Mesendoderm (in vitro differentiated cells): ENCODE measurements around the gene RBKS.
"Not testable (repeated sequence)": the region's sequence is repeated elsewhere in the genome, so short reads cannot be mapped to it uniquely, and the experiment has no call there.

ENCODE experiments used
- DNase-seq: peaks from one replicate; pipeline ENCODE4 v3.0.0; 2013
- H2AK5ac ChIP-seq: 2 replicates; pipeline ENCODE4 v1.6.1; 2013; ENCODE audit warnings: low read length, inconsistent platforms
- H2BK120ac ChIP-seq: 2 replicates; pipeline ENCODE4 v1.6.1; 2013; ENCODE audit warnings: low read depth, mild to moderate bottlenecking, low read length, moderate library complexity, mixed read lengths
- H2BK15ac ChIP-seq: replicated peaks from 2 replicates; pipeline ENCODE4 v1.6.1; 2013; ENCODE audit warnings: low read depth, mild to moderate bottlenecking, moderate library complexity
- H2BK5ac ChIP-seq: 2 replicates; pipeline ENCODE4 v1.6.1; 2013; ENCODE audit warnings: low read length, inconsistent platforms
- H3K18ac ChIP-seq: 2 replicates; pipeline ENCODE4 v1.6.1; 2013; ENCODE audit warnings: mild to moderate bottlenecking, low read length, mixed read lengths
- H3K23ac ChIP-seq: one replicate; pipeline ENCODE4 v1.6.1; 2013; ENCODE audit warnings: low read length
- H3K27ac ChIP-seq: 2 replicates; pipeline ENCODE4 v1.5.1; 2013; ENCODE audit warnings: low read depth, mild to moderate bottlenecking, inconsistent platforms, low read length, moderate library complexity
- H3K27me3 ChIP-seq: 2 replicates; pipeline ENCODE4 v1.6.1; 2013; ENCODE audit warnings: low read length, control low read depth, mild to moderate bottlenecking, inconsistent platforms; ENCODE audit not compliant: insufficient read depth, poor library complexity
- H3K36me3 ChIP-seq: 2 replicates; pipeline ENCODE4 v1.6.1; 2013; ENCODE audit warnings: low read length, inconsistent platforms; ENCODE audit not compliant: control insufficient read depth, insufficient read depth
- H3K4ac ChIP-seq: one replicate; pipeline ENCODE4 v1.6.1; 2013; ENCODE audit warnings: low read depth, mild to moderate bottlenecking, low read length, moderate library complexity
- H3K4me1 ChIP-seq: 2 replicates; pipeline ENCODE4 v1.6.1; 2013; ENCODE audit warnings: low read depth, low read length, inconsistent platforms; ENCODE audit not compliant: control insufficient read depth
- H3K4me2 ChIP-seq: 2 replicates; pipeline ENCODE4 v1.6.1; 2013; ENCODE audit warnings: low read length
- H3K4me3 ChIP-seq: 2 replicates; pipeline ENCODE4 v1.5.1; 2013; ENCODE audit warnings: mild to moderate bottlenecking, low read length
- H3K56ac ChIP-seq: one replicate; pipeline ENCODE4 v1.6.1; 2013; ENCODE audit warnings: low read length
- H3K79me1 ChIP-seq: 2 replicates; pipeline ENCODE4 v1.6.1; 2013; ENCODE audit warnings: low read length, inconsistent platforms
- H3K79me2 ChIP-seq: 2 replicates; pipeline ENCODE4 v1.6.1; 2013; ENCODE audit warnings: mild to moderate bottlenecking, low read length; ENCODE audit not compliant: control insufficient read depth, insufficient read depth
- H3K9ac ChIP-seq: 2 replicates; pipeline ENCODE4 v1.6.1; 2013; ENCODE audit warnings: low read length, inconsistent platforms
- H4K5ac ChIP-seq: one replicate; pipeline ENCODE4 v1.6.1; 2013; ENCODE audit warnings: low read length
- H4K8ac ChIP-seq: one replicate; pipeline ENCODE4 v1.6.1; 2013; ENCODE audit warnings: low read depth, mild to moderate bottlenecking, control low read depth, low read length, moderate library complexity
- WGBS: extraction: QIAGEN DNeasy Blood & Tissue Kit; methylation state at CpG from one replicate; pipeline ENCODE4 v1.1.7; 2013; ENCODE audit warnings: low lambda C conversion rate, missing lambda C conversion rate; ENCODE audit not compliant: insufficient coverage; ENCODE audit errors: extremely low coverage; 5-methylcytosine and 5-hydroxymethylcytosine counted together

RBKS gene

DNA sequence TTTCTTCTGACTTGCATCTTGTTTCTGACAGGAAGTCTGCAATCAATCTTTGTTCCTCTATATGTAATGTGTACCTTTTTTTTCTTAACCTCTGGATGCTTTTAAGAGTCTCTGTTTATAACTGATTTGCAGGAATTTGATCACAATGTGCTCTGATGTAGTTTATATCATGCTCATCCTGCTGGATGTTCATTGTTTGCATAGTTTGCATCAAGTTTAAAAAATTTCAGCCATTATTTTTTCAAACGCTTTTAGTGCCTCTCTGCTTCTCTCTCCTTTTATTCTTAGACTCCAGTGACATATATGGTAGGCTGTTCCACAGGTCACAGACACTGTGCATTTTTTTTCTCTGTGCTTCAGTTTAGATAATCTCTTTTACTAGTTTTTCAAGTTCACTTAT, 23.9 kb downstream of the RBKS start:
- Histone ChIP-seq H3K23ac (no peak overlapping the region), H3K79me1 (no peaks in the 10 kb centered on the region), H3K79me2 (no peaks in the 10 kb centered on the region), H3K27me3 (no peaks in the 10 kb centered on the region), H3K36me3 (no peaks in the 10 kb centered on the region), H3K56ac (no peak overlapping the region), H2BK120ac (no peak overlapping the region), H4K5ac (no peak overlapping the region), H3K27ac (no peak overlapping the region), H4K8ac (no peak overlapping the region), H2BK5ac (no peak overlapping the region), H3K4me1 (no peaks in the 10 kb centered on the region), H3K18ac (no peak overlapping the region), H2BK15ac (no peak overlapping the region), H3K9ac (no peak overlapping the region), H3K4ac (no peak overlapping the region), H3K4me3 (no peak overlapping the region), H3K4me2 (no peak overlapping the region), H2AK5ac (no peak overlapping the region)
- DNase-seq, result no peak
- WGBS, result no CpG with 5 or more reads among the region's 1 CpG

DNA sequence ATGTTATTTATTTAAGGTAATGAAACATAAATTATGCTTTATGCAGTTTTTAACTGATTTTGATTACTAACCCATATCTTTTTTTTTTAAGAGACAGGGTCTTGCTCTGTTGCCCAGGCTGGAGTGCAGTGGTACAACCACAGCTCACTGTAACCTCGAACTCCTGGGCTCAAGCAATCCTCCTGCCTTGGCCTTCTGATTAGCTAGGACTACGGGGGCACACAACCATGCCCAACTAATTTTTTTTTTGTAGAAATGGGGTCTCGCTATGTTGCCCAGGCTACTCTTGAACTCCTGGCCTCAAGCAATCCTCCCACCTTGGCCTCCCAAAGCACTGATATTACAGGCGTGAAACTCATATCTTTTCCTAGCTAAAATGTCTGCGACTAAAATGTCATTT, 26.2 kb downstream of the RBKS start:
- H2BK15ac ChIP-seq, H3K4me1 ChIP-seq, H3K23ac ChIP-seq, DNase-seq, H3K79me2 ChIP-seq, H2AK5ac ChIP-seq, H3K79me1 ChIP-seq, H3K56ac ChIP-seq, H3K4me3 ChIP-seq, H3K9ac ChIP-seq, H3K18ac ChIP-seq, H3K36me3 ChIP-seq, H2BK5ac ChIP-seq, H2BK120ac ChIP-seq, H4K5ac ChIP-seq, H4K8ac ChIP-seq, H3K27me3 ChIP-seq, H3K4ac ChIP-seq, H3K27ac ChIP-seq, H3K4me2 ChIP-seq: not testable (repeated sequence)
- WGBS, result no CpG with 5 or more reads among the region's 5 CpGs

DNA sequence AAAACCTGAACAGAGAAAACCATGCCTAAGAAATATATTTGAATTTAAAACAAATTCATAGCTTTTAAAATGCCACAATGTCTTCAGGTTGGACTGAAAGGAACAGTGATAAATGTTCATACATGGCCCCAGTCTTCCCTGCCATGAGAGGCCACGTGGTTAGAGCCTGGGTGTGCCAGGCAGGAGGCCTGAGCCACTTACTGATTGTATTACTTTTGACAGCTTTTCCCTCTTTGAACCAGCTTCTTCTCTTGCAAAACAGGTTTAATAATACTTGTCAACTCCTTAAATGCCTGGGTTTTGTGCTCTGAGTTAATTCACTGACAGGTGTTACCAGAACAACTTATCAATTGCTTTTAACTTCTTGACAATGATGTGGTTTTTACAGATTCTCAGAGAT, 27.0 kb downstream of the RBKS start:
- Histone ChIP-seq H3K18ac (no peak overlapping the region), H3K56ac (no peak overlapping the region), H3K4ac (no peak overlapping the region), H3K4me1 (no peaks in the 10 kb centered on the region), H2BK120ac (no peak overlapping the region), H4K8ac (no peak overlapping the region), H4K5ac (no peak overlapping the region), H3K27ac (no peak overlapping the region), H3K36me3 (no peaks in the 10 kb centered on the region), H2AK5ac (no peak overlapping the region), H3K27me3 (no peaks in the 10 kb centered on the region), H3K4me2 (no peak overlapping the region), H3K23ac (no peak overlapping the region), H3K4me3 (no peak overlapping the region), H2BK5ac (no peak overlapping the region), H3K79me2 (no peaks in the 10 kb centered on the region), H2BK15ac (no peak overlapping the region), H3K79me1 (no peaks in the 10 kb centered on the region), H3K9ac (no peak overlapping the region)
- no peak for DNase-seq
- no CpG with 5 or more reads among the region's 1 CpG for WGBS

DNA sequence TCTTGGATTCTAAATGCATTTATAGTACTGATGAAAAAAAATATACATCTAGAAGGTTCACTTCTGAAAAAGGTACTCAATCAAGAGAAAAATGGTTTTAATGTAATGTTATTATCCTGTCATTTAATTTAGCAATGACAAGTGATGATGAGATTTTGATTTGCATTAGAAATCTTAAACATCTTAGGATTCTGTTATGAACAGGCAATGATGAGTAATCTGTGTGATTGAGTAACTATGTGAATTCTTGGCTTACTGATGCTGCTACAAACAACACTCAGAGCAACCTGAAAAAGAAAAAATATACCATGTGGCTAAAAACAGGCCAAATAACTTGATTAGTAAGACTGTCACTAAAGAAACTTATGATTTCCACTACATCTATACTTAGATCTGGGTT, 30.1 kb downstream of the RBKS start:
- Histone ChIP-seq H3K27me3 (no peaks in the 10 kb centered on the region), H3K79me2 (no peaks in the 10 kb centered on the region), H4K5ac (no peak overlapping the region), H2BK120ac (no peak overlapping the region), H3K4ac (no peak overlapping the region), H3K9ac (no peak overlapping the region), H3K23ac (no peak overlapping the region), H3K4me3 (no peak overlapping the region), H2BK5ac (no peak overlapping the region), H2BK15ac (no peak overlapping the region), H3K4me1 (no peaks in the 10 kb centered on the region), H3K4me2 (no peak overlapping the region), H3K36me3 (no peaks in the 10 kb centered on the region), H3K56ac (no peak overlapping the region), H3K27ac (no peak overlapping the region), H2AK5ac (no peak overlapping the region), H4K8ac (no peak overlapping the region), H3K79me1 (no peaks in the 10 kb centered on the region), H3K18ac (no peak overlapping the region)
- DNase-seq, result no peak

DNA sequence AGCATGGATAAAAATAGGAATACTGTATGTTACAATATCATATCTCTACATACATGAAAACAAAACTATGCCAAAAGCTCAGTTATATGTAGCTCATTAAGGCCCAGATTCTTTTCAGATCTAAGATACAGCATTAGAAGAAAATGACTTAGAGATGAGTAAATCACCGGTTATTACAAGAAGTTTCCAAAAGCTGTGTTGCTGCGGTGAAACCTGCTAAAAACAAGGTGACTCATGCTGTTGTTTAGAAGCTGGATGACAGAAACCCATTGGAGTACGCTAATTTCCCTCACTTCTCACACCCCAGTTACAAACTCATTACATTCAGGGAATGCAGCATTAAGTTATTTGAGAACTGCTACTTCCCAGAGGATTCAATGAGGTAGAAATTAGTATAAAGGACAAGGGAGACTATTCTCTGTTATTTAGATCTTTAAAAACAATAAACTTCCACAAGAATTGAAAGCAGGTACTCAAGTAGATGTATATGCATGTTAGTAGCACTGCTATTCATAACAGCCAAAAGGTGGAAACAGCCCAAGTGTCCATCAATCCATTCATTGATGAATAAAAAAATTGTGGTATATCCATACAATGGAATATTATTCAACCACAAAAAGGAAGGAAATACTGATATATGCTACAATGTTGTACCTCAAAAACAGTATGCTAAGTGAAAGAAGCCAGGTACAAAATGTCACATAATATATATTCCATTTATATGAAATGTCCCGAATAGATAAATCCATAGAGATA, 32.6 kb downstream of the RBKS start:
- no peak overlapping the region for H4K5ac ChIP-seq
- H2BK120ac ChIP-seq, result no peak overlapping the region
- H3K4me1 ChIP-seq, result no peaks in the 10 kb centered on the region
- no peak overlapping the region for H2AK5ac ChIP-seq
- H3K27ac ChIP-seq, result no peak overlapping the region
- no peak overlapping the region for H3K4ac ChIP-seq
- no peak overlapping the region for H3K4me3 ChIP-seq
- WGBS, result no CpG with 5 or more reads among the region's 4 CpGs
- no peak overlapping the region for H2BK15ac ChIP-seq
- H3K27me3 ChIP-seq, result no peaks in the 10 kb centered on the region
- no peak overlapping the region for H3K56ac ChIP-seq
- no peak overlapping the region for H4K8ac ChIP-seq
- no peaks in the 10 kb centered on the region for H3K79me1 ChIP-seq
- no peak overlapping the region for H3K18ac ChIP-seq
- H2BK5ac ChIP-seq, result no peak overlapping the region
- no peaks in the 10 kb centered on the region for H3K79me2 ChIP-seq
- no peaks in the 10 kb centered on the region for H3K36me3 ChIP-seq
- no peak for DNase-seq
- no peak overlapping the region for H3K9ac ChIP-seq
- H3K23ac ChIP-seq, result no peak overlapping the region
- H3K4me2 ChIP-seq, result no peak overlapping the region

DNA sequence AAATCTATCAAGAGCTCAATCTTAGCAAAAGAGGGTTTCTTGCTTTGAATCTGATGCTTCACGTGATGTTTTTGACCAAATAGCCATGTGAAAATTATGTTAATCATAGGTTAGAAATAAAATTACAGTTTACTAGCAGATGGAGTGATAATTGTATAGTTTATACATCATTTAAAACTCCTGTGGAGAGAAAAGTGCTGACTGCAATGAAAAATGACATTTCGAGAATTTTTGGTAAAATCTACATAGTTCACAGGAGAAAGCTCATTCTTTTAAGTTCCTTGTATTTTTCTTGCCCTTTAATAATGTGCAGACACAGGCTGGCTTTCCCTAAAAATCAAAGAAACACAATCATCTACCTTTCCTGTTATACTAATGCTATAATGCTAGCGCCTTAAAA, 33.2 kb downstream of the RBKS start:
- no peaks in the 10 kb centered on the region for H3K79me2 ChIP-seq
- H3K27ac ChIP-seq, result no peak overlapping the region
- H2BK5ac ChIP-seq, result no peak overlapping the region
- no peak overlapping the region for H2AK5ac ChIP-seq
- no peak overlapping the region for H3K23ac ChIP-seq
- H3K4me1 ChIP-seq, result no peaks in the 10 kb centered on the region
- no peak overlapping the region for H3K4me3 ChIP-seq
- H3K56ac ChIP-seq, result no peak overlapping the region
- no peaks in the 10 kb centered on the region for H3K79me1 ChIP-seq
- no peaks in the 10 kb centered on the region for H3K27me3 ChIP-seq
- no peak overlapping the region for H3K4ac ChIP-seq
- no peak overlapping the region for H3K18ac ChIP-seq
- no peak overlapping the region for H3K9ac ChIP-seq
- no CpG with 5 or more reads among the region's 3 CpGs for WGBS
- H2BK15ac ChIP-seq, result no peak overlapping the region
- no peak overlapping the region for H4K8ac ChIP-seq
- no peak overlapping the region for H3K4me2 ChIP-seq
- DNase-seq, result no peak
- H4K5ac ChIP-seq, result no peak overlapping the region
- no peaks in the 10 kb centered on the region for H3K36me3 ChIP-seq
- no peak overlapping the region for H2BK120ac ChIP-seq
